Mesendoderm (in vitro differentiated cells): ENCODE measurements around the gene TEDC2.

ENCODE experiments used
- DNase-seq: peaks from one replicate; pipeline ENCODE4 v3.0.0; 2013
- H2AK5ac ChIP-seq: 2 replicates; pipeline ENCODE4 v1.6.1; 2013; ENCODE audit warnings: low read length, inconsistent platforms
- H2BK120ac ChIP-seq: 2 replicates; pipeline ENCODE4 v1.6.1; 2013; ENCODE audit warnings: low read depth, mild to moderate bottlenecking, low read length, moderate library complexity, mixed read lengths
- H2BK15ac ChIP-seq: replicated peaks from 2 replicates; pipeline ENCODE4 v1.6.1; 2013; ENCODE audit warnings: low read depth, mild to moderate bottlenecking, moderate library complexity
- H2BK5ac ChIP-seq: 2 replicates; pipeline ENCODE4 v1.6.1; 2013; ENCODE audit warnings: low read length, inconsistent platforms
- H3K18ac ChIP-seq: 2 replicates; pipeline ENCODE4 v1.6.1; 2013; ENCODE audit warnings: mild to moderate bottlenecking, low read length, mixed read lengths
- H3K23ac ChIP-seq: one replicate; pipeline ENCODE4 v1.6.1; 2013; ENCODE audit warnings: low read length
- H3K27ac ChIP-seq: 2 replicates; pipeline ENCODE4 v1.5.1; 2013; ENCODE audit warnings: low read depth, mild to moderate bottlenecking, inconsistent platforms, low read length, moderate library complexity
- H3K27me3 ChIP-seq: 2 replicates; pipeline ENCODE4 v1.6.1; 2013; ENCODE audit warnings: low read length, control low read depth, mild to moderate bottlenecking, inconsistent platforms; ENCODE audit not compliant: insufficient read depth, poor library complexity
- H3K36me3 ChIP-seq: 2 replicates; pipeline ENCODE4 v1.6.1; 2013; ENCODE audit warnings: low read length, inconsistent platforms; ENCODE audit not compliant: control insufficient read depth, insufficient read depth
- H3K4ac ChIP-seq: one replicate; pipeline ENCODE4 v1.6.1; 2013; ENCODE audit warnings: low read depth, mild to moderate bottlenecking, low read length, moderate library complexity
- H3K4me1 ChIP-seq: 2 replicates; pipeline ENCODE4 v1.6.1; 2013; ENCODE audit warnings: low read depth, low read length, inconsistent platforms; ENCODE audit not compliant: control insufficient read depth
- H3K4me2 ChIP-seq: 2 replicates; pipeline ENCODE4 v1.6.1; 2013; ENCODE audit warnings: low read length
- H3K4me3 ChIP-seq: 2 replicates; pipeline ENCODE4 v1.5.1; 2013; ENCODE audit warnings: mild to moderate bottlenecking, low read length
- H3K56ac ChIP-seq: one replicate; pipeline ENCODE4 v1.6.1; 2013; ENCODE audit warnings: low read length
- H3K79me1 ChIP-seq: 2 replicates; pipeline ENCODE4 v1.6.1; 2013; ENCODE audit warnings: low read length, inconsistent platforms
- H3K79me2 ChIP-seq: 2 replicates; pipeline ENCODE4 v1.6.1; 2013; ENCODE audit warnings: mild to moderate bottlenecking, low read length; ENCODE audit not compliant: control insufficient read depth, insufficient read depth
- H3K9ac ChIP-seq: 2 replicates; pipeline ENCODE4 v1.6.1; 2013; ENCODE audit warnings: low read length, inconsistent platforms
- H4K5ac ChIP-seq: one replicate; pipeline ENCODE4 v1.6.1; 2013; ENCODE audit warnings: low read length
- H4K8ac ChIP-seq: one replicate; pipeline ENCODE4 v1.6.1; 2013; ENCODE audit warnings: low read depth, mild to moderate bottlenecking, control low read depth, low read length, moderate library complexity
- WGBS: extraction: QIAGEN DNeasy Blood & Tissue Kit; methylation state at CpG from one replicate; pipeline ENCODE4 v1.1.7; 2013; ENCODE audit warnings: low lambda C conversion rate, missing lambda C conversion rate; ENCODE audit not compliant: insufficient coverage; ENCODE audit errors: extremely low coverage; 5-methylcytosine and 5-hydroxymethylcytosine counted together

The TEDC2 gene

DNA sequence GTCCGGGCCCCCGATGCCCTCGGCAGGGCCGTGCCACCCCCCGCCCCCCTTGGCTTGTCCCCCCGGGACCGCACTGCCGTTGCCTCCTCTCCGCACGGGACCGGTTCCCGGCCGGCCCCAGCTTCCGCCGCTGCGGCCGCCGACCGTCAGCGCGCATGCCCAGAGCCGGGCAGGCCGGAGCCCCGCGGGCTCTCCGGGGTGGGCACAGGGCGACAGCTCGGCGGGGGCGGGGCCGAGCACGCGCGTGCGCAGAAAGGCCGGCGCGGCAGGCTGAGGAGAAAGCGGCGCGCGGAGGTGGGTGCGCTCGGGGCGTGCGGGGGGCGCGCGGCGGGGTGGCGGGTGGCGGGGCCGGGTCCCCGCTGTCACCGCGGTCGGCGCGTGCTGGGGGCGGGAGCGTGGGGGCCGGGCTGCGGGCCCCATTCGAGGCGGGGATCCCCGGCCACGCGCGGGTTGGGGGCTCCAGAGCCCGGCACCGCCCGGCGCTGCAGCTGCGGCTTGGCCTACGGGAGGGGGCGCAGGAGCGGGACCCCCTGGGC lies 15.0 kb downstream of the TEDC2 start, which contains the start of gene TBC1D24:
TBC1D24 (plus strand) TSS at position 251 of the 536 bp plus-strand sequence. CDS start 21,022 bp downstream, outside the sequence.
- H3K56ac ChIP-seq = peak within 1 kb of the TSS; percentile 98
- no peak within 1 kb of the TSS for H2BK5ac ChIP-seq
- H3K27ac ChIP-seq = no peak within 1 kb of the TSS
- H3K79me1 ChIP-seq = no peaks in the 10 kb centered on the region
- H3K27me3 ChIP-seq = peaks cover 8% of the 10 kb centered on the region
- H3K18ac ChIP-seq = peak within 1 kb of the TSS; percentile 65
- no peak within 1 kb of the TSS for H2BK120ac ChIP-seq
- no peaks in the 10 kb centered on the region for H3K36me3 ChIP-seq
- no peaks in the 10 kb centered on the region for H3K4me1 ChIP-seq
- no peak within 1 kb of the TSS for H4K8ac ChIP-seq
- no peak within 1 kb of the TSS for H2AK5ac ChIP-seq
- peak; percentile 82 for DNase-seq
- H3K4me2 ChIP-seq = peak within 1 kb of the TSS; percentile 96
- H3K4me3 ChIP-seq = peak within 1 kb of the TSS; percentile 62
- H3K4ac ChIP-seq = peak within 1 kb of the TSS; percentile 60
- H2BK15ac ChIP-seq = no peak within 1 kb of the TSS
- no CpG with 5 or more reads among the region's 77 CpGs for WGBS
- no peak within 1 kb of the TSS for H4K5ac ChIP-seq
- no peak within 1 kb of the TSS for H3K23ac ChIP-seq
- H3K79me2 ChIP-seq = no peaks in the 10 kb centered on the region
- H3K9ac ChIP-seq = peak within 1 kb of the TSS; percentile 89

DNA sequence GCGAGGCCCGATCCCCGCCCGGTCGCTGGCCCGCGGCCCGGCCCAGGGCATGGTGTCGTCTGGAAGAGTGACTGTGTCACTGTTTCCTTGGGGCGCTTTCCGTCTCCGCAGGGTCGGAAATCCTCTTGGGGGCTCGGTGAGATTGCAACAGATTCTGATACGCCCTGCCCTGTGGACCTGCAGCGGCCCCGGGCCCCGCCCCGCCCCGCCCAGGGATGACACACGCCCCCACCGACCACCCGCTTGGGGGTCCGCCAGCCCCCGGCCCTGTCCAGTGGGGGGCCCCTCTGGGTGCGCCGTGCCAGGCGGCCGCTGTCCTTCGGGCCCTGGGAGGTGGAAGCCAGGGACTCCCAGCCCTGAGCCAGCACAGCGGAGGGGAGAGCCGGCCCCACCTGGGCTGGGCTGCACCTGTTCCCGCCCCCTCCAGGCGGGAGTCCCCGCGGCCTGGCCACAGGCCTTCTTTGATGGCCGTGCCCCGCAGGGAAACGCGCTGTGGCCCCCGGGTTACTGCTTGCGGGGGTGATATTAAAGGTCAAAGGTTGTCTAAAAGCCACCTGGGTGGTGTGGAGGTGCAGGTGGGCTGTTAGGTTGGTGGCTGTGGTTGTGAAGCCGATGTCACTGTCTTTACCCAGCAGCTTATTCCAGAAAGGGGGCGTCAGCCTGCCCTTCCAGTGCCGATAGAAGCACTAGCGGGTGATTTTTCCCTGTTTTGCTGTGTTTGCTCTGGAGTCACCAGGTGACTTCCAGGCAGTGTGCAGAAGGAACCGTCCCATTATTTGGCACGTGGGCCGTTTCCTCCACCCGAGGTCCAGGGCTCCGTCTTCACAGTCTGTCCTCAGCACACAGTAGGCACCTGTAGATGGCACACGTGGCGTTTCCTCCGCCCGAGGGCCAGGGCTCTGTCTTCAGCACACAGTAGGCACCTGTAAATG lies 15.8 kb downstream of the TEDC2 start:
- H3K79me2 ChIP-seq = no peaks in the 10 kb centered on the region
- H3K27me3 ChIP-seq = peaks cover 6% of the 10 kb centered on the region
- H3K4me3 ChIP-seq = peak overlapping the region; percentile 58
- no peak overlapping the region for H2BK120ac ChIP-seq
- peak overlapping the region; percentile 44 for H3K18ac ChIP-seq
- no peak overlapping the region for H2AK5ac ChIP-seq
- no peaks in the 10 kb centered on the region for H3K79me1 ChIP-seq
- peak overlapping the region; percentile 85 for H3K56ac ChIP-seq
- peak; percentile 29 for DNase-seq
- no peak overlapping the region for H4K8ac ChIP-seq
- no peak overlapping the region for H2BK5ac ChIP-seq
- no peak overlapping the region for H3K27ac ChIP-seq
- H4K5ac ChIP-seq = no peak overlapping the region
- no CpG with 5 or more reads among the region's 55 CpGs for WGBS
- peak overlapping the region; percentile 76 for H3K9ac ChIP-seq
- H3K23ac ChIP-seq = no peak overlapping the region
- H3K4ac ChIP-seq = no peak overlapping the region
- no peak overlapping the region for H2BK15ac ChIP-seq
- no peaks in the 10 kb centered on the region for H3K36me3 ChIP-seq
- H3K4me1 ChIP-seq = no peaks in the 10 kb centered on the region
- H3K4me2 ChIP-seq = peak overlapping the region; percentile 75

DNA sequence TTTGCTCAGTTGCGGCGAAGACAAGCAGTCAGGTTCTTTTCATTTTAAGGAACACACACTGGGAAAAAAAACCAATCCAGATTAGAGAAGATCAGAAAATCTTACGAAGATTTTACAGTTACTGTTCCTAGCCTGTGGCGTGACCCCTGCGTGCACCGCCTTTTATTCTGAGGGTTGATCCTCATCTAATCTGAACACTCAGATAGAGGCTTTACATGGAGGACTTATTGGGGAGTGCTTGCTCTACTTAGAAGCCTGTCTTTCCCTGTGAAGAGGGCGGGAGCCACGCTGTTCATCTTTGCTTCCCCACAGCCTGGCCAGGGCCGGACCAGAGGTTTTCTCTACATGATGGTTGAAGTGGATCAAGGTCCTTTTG lies 16.4 kb downstream of the TEDC2 start:
- H3K4me3 ChIP-seq = no peak overlapping the region
- no peak overlapping the region for H3K18ac ChIP-seq
- no peaks in the 10 kb centered on the region for H3K79me1 ChIP-seq
- H3K27me3 ChIP-seq = peaks cover 6% of the 10 kb centered on the region
- no CpG with 5 or more reads among the region's 9 CpGs for WGBS
- no peak overlapping the region for H3K56ac ChIP-seq
- H4K5ac ChIP-seq = no peak overlapping the region
- no peak overlapping the region for H3K4me2 ChIP-seq
- H3K4me1 ChIP-seq = no peaks in the 10 kb centered on the region
- no peak overlapping the region for H2BK120ac ChIP-seq
- H3K79me2 ChIP-seq = no peaks in the 10 kb centered on the region
- H4K8ac ChIP-seq = no peak overlapping the region
- no peak for DNase-seq
- no peak overlapping the region for H3K9ac ChIP-seq
- H2BK5ac ChIP-seq = no peak overlapping the region
- no peak overlapping the region for H3K23ac ChIP-seq
- no peak overlapping the region for H3K27ac ChIP-seq
- no peak overlapping the region for H2AK5ac ChIP-seq
- H3K36me3 ChIP-seq = no peaks in the 10 kb centered on the region
- no peak overlapping the region for H3K4ac ChIP-seq
- no peak overlapping the region for H2BK15ac ChIP-seq

DNA sequence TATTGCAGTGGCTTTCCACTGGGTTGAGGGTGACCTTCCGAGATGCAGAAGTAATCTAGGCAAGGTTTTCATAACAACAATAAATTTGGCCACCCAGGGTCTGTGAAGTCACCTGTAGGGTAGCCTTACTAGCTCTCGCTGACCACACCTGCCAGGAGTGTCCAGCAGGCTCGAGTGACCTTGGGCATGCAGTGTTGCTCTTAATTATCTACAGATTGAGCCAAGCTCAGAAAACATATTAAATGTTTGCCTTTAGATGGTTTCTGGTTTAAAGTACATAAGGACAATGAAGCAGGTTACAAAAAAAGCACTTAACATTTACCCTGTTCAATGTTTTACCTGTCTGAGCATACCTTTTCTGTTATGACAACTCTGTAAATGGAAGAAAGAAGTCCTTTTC lies 16.8 kb downstream of the TEDC2 start:
- no peak for DNase-seq
- Histone ChIP-seq H2AK5ac (no peak overlapping the region), H3K36me3 (no peaks in the 10 kb centered on the region), H3K56ac (no peak overlapping the region), H3K27me3 (peaks cover 4% of the 10 kb centered on the region), H3K18ac (no peak overlapping the region), H3K4me1 (no peaks in the 10 kb centered on the region), H3K4ac (no peak overlapping the region), H2BK5ac (no peak overlapping the region), H3K27ac (no peak overlapping the region), H3K79me1 (no peaks in the 10 kb centered on the region), H4K5ac (no peak overlapping the region), H3K4me3 (no peak overlapping the region), H4K8ac (no peak overlapping the region), H2BK15ac (no peak overlapping the region), H2BK120ac (no peak overlapping the region), H3K9ac (no peak overlapping the region), H3K23ac (no peak overlapping the region), H3K4me2 (no peak overlapping the region), H3K79me2 (no peaks in the 10 kb centered on the region)
- no CpG with 5 or more reads among the region's 3 CpGs for WGBS

DNA sequence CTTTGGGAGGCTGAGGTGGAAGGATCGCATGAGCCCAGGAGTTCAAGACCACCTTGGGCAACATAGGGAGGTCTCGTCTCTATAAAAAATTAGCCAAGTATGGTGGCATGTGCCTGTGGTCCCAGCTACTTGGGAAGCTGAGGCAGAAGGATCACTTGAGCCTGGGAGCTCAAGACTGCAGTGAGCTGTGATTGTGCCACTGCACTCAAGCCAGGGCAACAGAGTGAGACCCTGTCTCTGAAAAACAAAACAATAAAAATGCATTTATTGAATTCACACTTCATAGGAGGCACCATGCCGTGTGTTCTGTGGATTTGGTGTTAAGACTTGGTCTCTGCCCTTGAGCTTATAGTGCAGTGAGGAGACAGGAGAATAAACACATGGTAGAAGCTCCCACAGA lies 17.4 kb downstream of the TEDC2 start:
- H2BK15ac ChIP-seq = no peak overlapping the region
- H3K23ac ChIP-seq = no peak overlapping the region
- H3K4me1 ChIP-seq = no peaks in the 10 kb centered on the region
- H3K4me2 ChIP-seq = no peak overlapping the region
- H3K27me3 ChIP-seq = peaks cover 2% of the 10 kb centered on the region
- no peak overlapping the region for H2BK5ac ChIP-seq
- no peak overlapping the region for H3K9ac ChIP-seq
- H4K8ac ChIP-seq = no peak overlapping the region
- DNase-seq = no peak
- H4K5ac ChIP-seq = no peak overlapping the region
- no peaks in the 10 kb centered on the region for H3K36me3 ChIP-seq
- H3K18ac ChIP-seq = no peak overlapping the region
- no peaks in the 10 kb centered on the region for H3K79me2 ChIP-seq
- H3K56ac ChIP-seq = no peak overlapping the region
- no peak overlapping the region for H3K4ac ChIP-seq
- no peak overlapping the region for H3K27ac ChIP-seq
- H3K79me1 ChIP-seq = no peaks in the 10 kb centered on the region
- WGBS = no CpG with 5 or more reads among the region's 3 CpGs
- H2BK120ac ChIP-seq = no peak overlapping the region
- no peak overlapping the region for H2AK5ac ChIP-seq
- H3K4me3 ChIP-seq = no peak overlapping the region
